HG02943 (cell line): ENCODE results near the gene RAB40B.
A peak's percentile ranks its signal among the peaks of the same experiment; 100 is the strongest.
"Not testable (repeated sequence)": the region's sequence is repeated elsewhere in the genome, so short reads cannot be mapped to it uniquely, and the experiment has no call there.

Source experiments
- ATAC-seq: cut with Tn5 transposase; IDR thresholded peaks from one replicate; pipeline ENCODE4 v1.9.1; 2021; ENCODE audit warnings: mild to moderate bottlenecking, low read depth, moderate library complexity; ENCODE audit not compliant: unreplicated experiment

RAB40B gene

GRCh38 chr17:82655523-82655922, 43.0 kb downstream of the RAB40B start:
- ATAC-seq: no peak

- ATAC-seq: no peak
Observed at GRCh38 chr17:82655038-82655479, 43.4 kb downstream of the RAB40B start.

GRCh38 chr17:82654611-82655010, 43.9 kb downstream of the RAB40B start:
- ATAC-seq: not testable (repeated sequence)

GRCh38 chr17:82653651-82654528, 44.6 kb downstream of the RAB40B start:
- no peak for ATAC-seq

GRCh38 chr17:82650723-82651122, 47.8 kb downstream of the RAB40B start:
- ATAC-seq: no peak

- ATAC-seq: no peak
Observed at GRCh38 chr17:82649501-82650261, 48.8 kb downstream of the RAB40B start.

GRCh38 chr17:82648742-82649331, 49.7 kb downstream of the RAB40B start:
- ATAC-seq: no peak

- peak; percentile 70 for ATAC-seq
Observed at GRCh38 chr17:82648165-82648668, 50.3 kb downstream of the RAB40B start, which contains the start of gene WDR45B. Gene WDR45B, minus strand, starts transcription at chr17:82648444. Its CDS starts 104 bp downstream, at chr17:82648340.

- ATAC-seq: peak; percentile 20
Observed at GRCh38 chr17:82647593-82648164, 50.8 kb downstream of the RAB40B start.

GRCh38 chr17:82645516-82645915, 53.0 kb downstream of the RAB40B start:
- ATAC-seq: no peak

GRCh38 chr17:82644148-82644547, 54.4 kb downstream of the RAB40B start:
- ATAC-seq: no peak

GRCh38 chr17:82642022-82642421, 56.5 kb downstream of the RAB40B start:
- no peak for ATAC-seq

GRCh38 chr17:82640036-82640435, 58.5 kb downstream of the RAB40B start:
- no peak for ATAC-seq

- no peak for ATAC-seq
Observed at GRCh38 chr17:82639628-82640027, 58.9 kb downstream of the RAB40B start.

GRCh38 chr17:82638183-82638773, 60.2 kb downstream of the RAB40B start:
- no peak for ATAC-seq

- no peak for ATAC-seq
Observed at GRCh38 chr17:82636626-82637598, 61.6 kb downstream of the RAB40B start.

GRCh38 chr17:82633343-82633742, 65.2 kb downstream of the RAB40B start:
- no peak for ATAC-seq

- ATAC-seq: no peak
Observed at GRCh38 chr17:82632451-82632850, 66.0 kb downstream of the RAB40B start.

- no peak for ATAC-seq
Observed at GRCh38 chr17:82631544-82631943, 67.0 kb downstream of the RAB40B start.
